NCI-H2196 treated with DMSO at 0.1 percent for 48 hours (cell line): ENCODE data around the gene FHOD3.

Experiments
- DNase-seq: peaks from one replicate; lab custom pipeline; 2025; ENCODE audit not compliant: unreplicated experiment; lab: John Stamatoyannopoulos, UW

The FHOD3 gene

GRCh38 chr18:36505665-36506064, 208.2 kb downstream of the FHOD3 start:
- DNase-seq = no peak

GRCh38 chr18:36509646-36510197, 212.2 kb downstream of the FHOD3 start:
- no peak for DNase-seq

DNA sequence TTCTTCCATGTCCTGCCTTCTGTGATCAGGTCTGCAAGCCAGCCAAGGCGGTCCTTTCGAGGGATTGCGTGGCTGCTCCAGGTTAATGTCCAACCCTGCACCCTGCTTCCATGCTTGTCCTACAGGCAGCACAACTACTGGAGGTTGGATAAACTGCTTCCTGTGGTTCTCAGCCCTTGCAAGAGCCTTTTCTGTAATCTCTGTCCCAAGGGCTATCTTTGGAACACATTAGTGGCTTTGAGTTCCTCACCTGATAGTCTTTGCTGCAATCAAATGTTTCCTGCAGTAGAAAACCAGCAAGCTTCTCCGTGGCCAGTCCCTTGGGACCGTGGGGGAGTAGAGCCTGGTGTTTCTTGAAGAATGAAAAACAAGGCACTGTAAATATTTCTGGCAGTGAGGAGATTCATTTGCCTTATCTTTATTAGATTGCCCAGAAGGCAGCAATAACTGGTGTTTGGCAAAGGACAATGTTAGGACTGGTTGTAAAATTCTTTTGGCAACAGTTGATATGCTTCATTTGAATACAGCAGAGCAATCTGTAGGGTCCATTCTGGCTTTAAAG, 214.4 kb downstream of the FHOD3 start:
- DNase-seq = no peak

DNA sequence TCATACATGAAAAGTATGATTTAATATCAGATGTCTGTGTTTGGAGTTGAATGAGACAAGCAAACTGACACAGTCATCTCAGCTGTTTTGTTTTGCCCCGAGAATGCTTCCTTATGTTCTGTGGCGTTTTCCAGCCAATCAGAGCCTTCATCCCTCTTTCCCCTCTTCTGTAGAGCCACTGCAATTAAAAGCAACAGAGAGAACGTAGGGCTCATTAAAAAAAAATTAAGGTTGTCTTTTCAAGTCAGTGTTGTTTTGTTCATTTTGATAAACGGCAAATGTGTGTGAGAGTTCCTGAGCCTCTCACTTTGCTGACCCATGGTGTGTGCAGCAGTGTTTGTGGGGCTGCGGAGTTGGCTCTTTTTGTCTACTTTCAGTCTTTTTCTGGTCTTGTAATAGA, 216.0 kb downstream of the FHOD3 start:
- DNase-seq = no peak

DNA sequence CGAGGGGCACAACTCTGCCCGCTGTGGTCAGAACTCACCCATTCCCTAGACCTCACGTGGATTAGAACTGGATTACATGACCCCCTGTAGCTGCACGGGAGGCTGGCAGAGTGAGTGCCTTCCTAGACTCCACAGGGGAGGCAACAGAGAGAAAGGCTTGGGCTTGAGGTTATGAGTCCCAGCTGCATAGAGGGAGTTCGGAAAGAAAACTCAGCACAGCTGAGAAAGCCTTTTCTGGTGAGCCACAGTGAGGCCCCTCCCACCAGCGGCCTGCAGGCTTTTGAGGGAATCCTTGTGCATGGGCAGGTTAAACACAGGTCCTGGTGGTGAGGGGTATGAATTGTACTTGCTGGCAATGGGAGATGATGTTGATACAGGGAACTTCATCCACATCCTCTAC, 217.3 kb downstream of the FHOD3 start:
- DNase-seq = no peak

- DNase-seq = no peak
Measured at GRCh38 chr18:36516258-36516657, 218.7 kb downstream of the FHOD3 start.

GRCh38 chr18:36516726-36517125, 219.2 kb downstream of the FHOD3 start:
- no peak for DNase-seq

GRCh38 chr18:36518839-36519238, 221.3 kb downstream of the FHOD3 start:
- DNase-seq = no peak

- DNase-seq = no peak
Measured at GRCh38 chr18:36519358-36519757, 221.8 kb downstream of the FHOD3 start.

- no peak for DNase-seq
Measured at GRCh38 chr18:36522509-36522908, 225.0 kb downstream of the FHOD3 start.

- DNase-seq = no peak
Measured at GRCh38 chr18:36525913-36526312, 228.4 kb downstream of the FHOD3 start.

DNA sequence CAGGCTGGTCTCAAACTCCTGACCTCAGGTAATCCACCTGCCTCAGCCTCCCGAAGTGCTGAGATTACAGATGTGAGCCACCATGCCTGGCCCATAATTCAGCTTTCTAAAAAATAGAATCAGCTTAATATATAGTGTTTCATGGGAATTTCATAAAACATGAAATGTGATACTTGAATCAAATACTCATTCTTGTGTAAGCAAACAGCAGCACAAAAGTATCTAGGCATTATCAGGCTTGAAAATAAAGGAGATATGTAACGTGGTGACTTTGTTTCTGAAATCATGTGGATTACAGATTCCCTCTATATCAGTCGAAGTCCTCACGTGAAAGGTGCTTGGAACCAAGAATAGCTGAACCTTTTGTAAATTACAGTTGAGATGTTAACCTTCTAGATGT, 229.1 kb downstream of the FHOD3 start:
- no peak for DNase-seq

DNA sequence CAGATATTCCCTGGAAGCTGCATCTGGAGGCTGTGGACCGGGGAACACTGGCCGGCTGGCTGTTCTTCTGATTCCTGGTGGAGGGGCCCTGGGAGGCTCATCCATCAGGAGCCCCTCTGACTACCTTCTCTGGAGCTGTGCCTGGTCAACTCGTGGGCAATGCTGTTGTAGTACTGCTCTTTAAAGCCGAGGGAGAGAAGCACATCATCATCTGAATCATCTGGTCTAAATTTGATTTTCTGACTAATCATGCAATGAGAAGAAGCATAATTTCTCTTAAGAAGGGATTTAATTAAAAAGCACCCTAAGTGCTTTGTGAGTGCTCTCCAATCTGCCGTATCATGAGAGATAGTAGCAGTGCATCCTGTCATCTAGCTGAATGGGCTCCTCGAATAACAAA, 229.5 kb downstream of the FHOD3 start:
- no peak for DNase-seq

- DNase-seq = no peak
Measured at GRCh38 chr18:36527740-36528455, 230.4 kb downstream of the FHOD3 start.

GRCh38 chr18:36529747-36530146, 232.2 kb downstream of the FHOD3 start:
- DNase-seq = no peak

GRCh38 chr18:36530676-36531405, 233.3 kb downstream of the FHOD3 start:
- DNase-seq = no peak

- DNase-seq = no peak
Measured at GRCh38 chr18:36531636-36532035, 234.1 kb downstream of the FHOD3 start.

DNA sequence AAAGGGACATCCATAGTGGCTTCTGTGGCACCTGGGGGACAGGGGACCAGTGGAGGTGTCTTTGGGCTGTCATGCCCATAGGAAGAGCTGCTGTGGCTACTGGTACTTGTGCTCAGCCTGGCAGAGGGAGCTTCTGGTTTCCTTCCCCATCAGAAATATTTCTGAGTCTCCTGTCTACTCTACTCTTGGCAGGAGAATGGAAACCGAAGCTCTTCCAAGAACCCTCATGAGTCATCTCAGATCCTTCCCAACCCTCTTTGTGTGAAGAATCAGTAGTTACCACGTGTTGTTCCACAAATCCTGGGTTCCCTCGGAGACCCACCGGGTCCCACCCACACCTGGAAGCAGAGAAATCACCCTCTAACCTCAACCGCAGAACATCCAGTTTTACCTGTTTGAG, 234.9 kb downstream of the FHOD3 start:
- DNase-seq = no peak

DNA sequence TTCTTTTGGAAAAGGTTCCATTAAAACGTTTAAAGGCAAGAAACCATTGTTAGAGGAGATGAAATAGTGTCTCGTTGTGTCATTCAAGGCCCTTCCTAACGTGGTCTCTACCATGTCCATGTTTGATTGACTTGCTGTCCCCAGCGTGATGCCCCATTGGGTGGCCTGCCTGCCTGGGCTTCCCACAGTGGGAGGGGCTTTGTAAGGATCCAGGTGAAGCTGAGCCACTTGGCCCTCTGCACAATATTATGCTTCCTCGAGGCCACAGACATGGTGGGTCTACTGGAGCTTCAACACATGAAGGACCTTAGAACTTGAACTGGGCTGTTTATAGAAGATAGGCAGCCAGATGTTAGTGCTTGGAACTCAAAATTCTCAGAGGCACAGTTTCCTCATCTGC, 235.3 kb downstream of the FHOD3 start:
- DNase-seq = no peak

GRCh38 chr18:36533446-36534153, 236.1 kb downstream of the FHOD3 start:
- no peak for DNase-seq

- DNase-seq = no peak
Measured at GRCh38 chr18:36534154-36534688, 236.7 kb downstream of the FHOD3 start.
